Measurements from ENCODE around the gene BMPR1A. TPM values are rescaled to one million over a fixed set of nuclear protein-coding genes. Genes with fewer than 3 reads are reported as not detected.

BMPR1A gene
- total RNA-seq, 1 experiment from 2014 or later = 104 TPM

DNA sequence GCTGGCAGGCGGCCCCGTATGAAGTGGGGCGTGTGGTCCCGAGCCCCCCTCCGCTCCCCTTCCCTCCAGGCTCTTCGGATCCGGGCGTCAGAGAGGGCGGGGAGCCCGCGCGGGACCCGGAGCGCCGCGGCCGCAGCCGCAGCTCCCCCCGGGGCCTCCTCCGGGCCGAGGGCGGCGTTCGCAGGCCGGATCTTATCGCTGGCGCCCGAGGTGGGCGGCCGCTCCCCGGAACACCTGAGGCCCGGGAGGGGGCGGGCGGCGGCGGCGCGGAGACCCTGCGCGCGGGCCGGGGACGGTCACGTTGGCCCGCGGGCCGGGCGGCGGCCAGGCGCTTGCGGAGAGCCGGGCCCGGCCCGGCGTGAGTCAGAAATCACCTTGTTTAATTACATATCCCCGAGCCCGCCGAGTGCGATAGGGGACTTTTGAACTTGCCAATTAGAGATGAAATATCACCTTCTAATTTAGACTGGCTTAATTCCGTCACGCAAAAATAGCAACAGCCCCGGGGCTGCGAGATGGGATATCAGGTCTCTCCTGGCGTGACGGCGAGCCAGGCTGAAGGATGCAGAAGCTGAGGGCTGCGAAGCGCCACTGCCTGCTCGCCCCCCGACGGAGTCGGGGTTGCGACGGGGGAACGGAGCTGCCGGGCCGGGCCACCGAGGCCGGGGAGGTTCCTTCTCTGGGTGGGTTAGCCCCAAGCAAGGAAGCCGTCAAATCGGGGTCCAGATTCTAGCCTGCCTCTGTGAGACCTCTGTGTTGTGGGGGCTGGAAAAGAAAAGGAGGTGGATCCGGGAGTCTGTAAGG is 44.7 kb upstream of the BMPR1A start (continued):
- TF ChIP-seq, protein P1, sequence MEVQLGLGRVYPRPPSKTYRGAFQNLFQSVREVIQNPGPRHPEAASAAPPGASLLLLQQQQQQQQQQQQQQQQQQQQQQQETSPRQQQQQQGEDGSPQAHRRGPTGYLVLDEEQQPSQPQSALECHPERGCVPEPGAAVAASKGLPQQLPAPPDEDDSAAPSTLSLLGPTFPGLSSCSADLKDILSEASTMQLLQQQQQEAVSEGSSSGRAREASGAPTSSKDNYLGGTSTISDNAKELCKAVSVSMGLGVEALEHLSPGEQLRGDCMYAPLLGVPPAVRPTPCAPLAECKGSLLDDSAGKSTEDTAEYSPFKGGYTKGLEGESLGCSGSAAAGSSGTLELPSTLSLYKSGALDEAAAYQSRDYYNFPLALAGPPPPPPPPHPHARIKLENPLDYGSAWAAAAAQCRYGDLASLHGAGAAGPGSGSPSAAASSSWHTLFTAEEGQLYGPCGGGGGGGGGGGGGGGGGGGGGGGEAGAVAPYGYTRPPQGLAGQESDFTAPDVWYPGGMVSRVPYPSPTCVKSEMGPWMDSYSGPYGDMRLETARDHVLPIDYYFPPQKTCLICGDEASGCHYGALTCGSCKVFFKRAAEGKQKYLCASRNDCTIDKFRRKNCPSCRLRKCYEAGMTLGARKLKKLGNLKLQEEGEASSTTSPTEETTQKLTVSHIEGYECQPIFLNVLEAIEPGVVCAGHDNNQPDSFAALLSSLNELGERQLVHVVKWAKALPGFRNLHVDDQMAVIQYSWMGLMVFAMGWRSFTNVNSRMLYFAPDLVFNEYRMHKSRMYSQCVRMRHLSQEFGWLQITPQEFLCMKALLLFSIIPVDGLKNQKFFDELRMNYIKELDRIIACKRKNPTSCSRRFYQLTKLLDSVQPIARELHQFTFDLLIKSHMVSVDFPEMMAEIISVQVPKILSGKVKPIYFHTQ (CRISPR knock-in tag; IDR thresholded peaks at IDR 0.05) = no peak
- TF ChIP-seq JUN (CRISPR knock-in tag; IDR thresholded peaks at IDR 0.05) = no peak
- TF ChIP-seq TP53 (CRISPR knock-in tag; IDR thresholded peaks at IDR 0.05) = no peak
- TF ChIP-seq, protein P2, sequence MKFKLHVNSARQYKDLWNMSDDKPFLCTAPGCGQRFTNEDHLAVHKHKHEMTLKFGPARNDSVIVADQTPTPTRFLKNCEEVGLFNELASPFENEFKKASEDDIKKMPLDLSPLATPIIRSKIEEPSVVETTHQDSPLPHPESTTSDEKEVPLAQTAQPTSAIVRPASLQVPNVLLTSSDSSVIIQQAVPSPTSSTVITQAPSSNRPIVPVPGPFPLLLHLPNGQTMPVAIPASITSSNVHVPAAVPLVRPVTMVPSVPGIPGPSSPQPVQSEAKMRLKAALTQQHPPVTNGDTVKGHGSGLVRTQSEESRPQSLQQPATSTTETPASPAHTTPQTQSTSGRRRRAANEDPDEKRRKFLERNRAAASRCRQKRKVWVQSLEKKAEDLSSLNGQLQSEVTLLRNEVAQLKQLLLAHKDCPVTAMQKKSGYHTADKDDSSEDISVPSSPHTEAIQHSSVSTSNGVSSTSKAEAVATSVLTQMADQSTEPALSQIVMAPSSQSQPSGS (CRISPR knock-in tag; IDR thresholded peaks at IDR 0.05; ENCODE audit: borderline replicate concordance, low read depth) = no peak
- TF ChIP-seq, protein P3, sequence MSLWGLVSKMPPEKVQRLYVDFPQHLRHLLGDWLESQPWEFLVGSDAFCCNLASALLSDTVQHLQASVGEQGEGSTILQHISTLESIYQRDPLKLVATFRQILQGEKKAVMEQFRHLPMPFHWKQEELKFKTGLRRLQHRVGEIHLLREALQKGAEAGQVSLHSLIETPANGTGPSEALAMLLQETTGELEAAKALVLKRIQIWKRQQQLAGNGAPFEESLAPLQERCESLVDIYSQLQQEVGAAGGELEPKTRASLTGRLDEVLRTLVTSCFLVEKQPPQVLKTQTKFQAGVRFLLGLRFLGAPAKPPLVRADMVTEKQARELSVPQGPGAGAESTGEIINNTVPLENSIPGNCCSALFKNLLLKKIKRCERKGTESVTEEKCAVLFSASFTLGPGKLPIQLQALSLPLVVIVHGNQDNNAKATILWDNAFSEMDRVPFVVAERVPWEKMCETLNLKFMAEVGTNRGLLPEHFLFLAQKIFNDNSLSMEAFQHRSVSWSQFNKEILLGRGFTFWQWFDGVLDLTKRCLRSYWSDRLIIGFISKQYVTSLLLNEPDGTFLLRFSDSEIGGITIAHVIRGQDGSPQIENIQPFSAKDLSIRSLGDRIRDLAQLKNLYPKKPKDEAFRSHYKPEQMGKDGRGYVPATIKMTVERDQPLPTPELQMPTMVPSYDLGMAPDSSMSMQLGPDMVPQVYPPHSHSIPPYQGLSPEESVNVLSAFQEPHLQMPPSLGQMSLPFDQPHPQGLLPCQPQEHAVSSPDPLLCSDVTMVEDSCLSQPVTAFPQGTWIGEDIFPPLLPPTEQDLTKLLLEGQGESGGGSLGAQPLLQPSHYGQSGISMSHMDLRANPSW (CRISPR knock-in tag; conservative IDR thresholded peaks at IDR 0.05; ENCODE audit: low read depth) = no peak
- no peak for TF ChIP-seq OVOL2 (CRISPR knock-in tag; IDR thresholded peaks at IDR 0.05; ENCODE audit: borderline replicate concordance)
- TF ChIP-seq PRRX2 (CRISPR knock-in tag; IDR thresholded peaks at IDR 0.05) = no peak

DNA sequence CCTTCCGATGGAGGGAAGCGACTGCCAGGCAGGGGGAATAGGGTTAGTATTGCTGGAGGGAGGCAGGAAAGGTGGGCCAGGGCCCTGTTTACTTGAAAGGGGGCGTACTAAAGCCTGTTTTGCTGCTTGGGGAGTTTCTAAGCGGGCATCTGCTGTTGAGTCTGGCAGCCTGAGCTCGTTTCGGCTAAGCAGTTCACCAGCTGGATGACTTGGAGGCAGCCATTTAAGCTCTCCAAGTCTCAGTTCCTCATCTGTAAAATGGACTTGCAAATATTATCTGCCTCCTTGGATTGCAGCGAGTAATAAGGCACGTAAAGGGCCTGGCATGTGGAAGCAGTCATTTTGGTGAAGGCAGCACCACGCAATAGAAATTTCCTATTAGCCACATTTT is 44.1 kb upstream of the BMPR1A start:
- Mint-ChIP-seq H3K9me3 (no peaks in the 10 kb centered on the region), H3K4me3 (peak overlapping the region; percentile 66), H3K4me1 (peaks cover 51% of the 10 kb centered on the region), H3K36me3 (no peaks in the 10 kb centered on the region), H3K27ac (peak overlapping the region; percentile 80), H3K27me3 (ENCODE audit: low read depth) (peaks cover 4% of the 10 kb centered on the region; the same call in 1 of the 2 replicates)
- ATAC-seq = peak; percentile 6; the same call in 1 of the 2 replicates
- no peak for DNase-seq (ENCODE audit: low spot score)
- CTCF ChIA-PET = interaction anchor here (0.5 to 2.3 kb wide), 8 partner anchors 22 to 254 kb away, joined by 3 to 14 read pairs (median 4); partner anchors contain the start of gene BMPR1A
- TF ChIP-seq SOX15 (CRISPR knock-in tag; IDR thresholded peaks at IDR 0.05) = no peak
- peak; percentile 72; the same call in 1 of the 2 replicates for TF ChIP-seq GTF2I (CRISPR knock-in tag; conservative IDR thresholded peaks at IDR 0.05)
- POLR2A ChIA-PET = interaction anchor here (0.6 to 1.4 kb wide), 3 partner anchors 40 to 246 kb away, joined by 3 to 7 read pairs (median 5); partner anchors contain the start of genes BMPR1A and SNCG

DNA sequence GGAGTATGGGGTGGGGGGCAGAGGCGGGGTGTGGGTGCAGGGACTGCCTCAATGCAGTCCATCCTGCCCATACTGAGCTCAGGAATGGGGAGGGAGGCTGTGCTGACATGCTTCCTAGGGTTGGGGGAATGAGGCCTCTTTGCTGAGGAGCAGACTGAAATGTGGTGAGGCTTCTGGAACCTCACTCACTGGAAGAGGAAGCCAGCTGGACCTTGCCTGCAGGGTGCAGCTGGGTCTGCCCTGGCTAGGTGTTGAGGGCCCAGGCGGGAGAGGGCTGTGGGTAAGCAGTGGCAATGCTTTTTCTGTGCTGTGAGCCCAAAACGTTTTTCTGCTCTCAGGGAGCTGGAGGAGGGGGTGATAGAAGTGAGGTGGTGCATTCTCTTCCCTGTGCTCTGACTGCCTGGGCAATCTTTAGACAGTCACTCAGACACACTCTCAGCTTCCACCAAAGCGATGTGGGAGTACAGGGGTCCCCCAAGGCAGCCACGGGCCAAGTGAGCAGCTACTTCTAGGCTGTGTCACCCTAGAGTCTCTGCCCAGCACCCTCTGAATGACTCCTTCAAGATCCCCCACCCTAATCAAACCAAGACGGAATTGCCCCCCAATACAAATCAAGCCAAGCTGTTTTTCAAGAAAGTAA is 41.1 kb upstream of the BMPR1A start:
- Mint-ChIP-seq H3K4me1 (peaks cover 39% of the 10 kb centered on the region), H3K4me3 (no peak overlapping the region), H3K9me3 (no peaks in the 10 kb centered on the region), H3K27ac (no peak overlapping the region), H3K36me3 (no peaks in the 10 kb centered on the region), H3K27me3 (ENCODE audit: low read depth) (peaks cover 6% of the 10 kb centered on the region)
- ChIA-PET POLR2A (interaction anchor here (0.6 to 1.0 kb wide), 2 partner anchors 37 to 225 kb away, joined by 3 read pairs; no protein-coding TSS in a partner anchor), CTCF (interaction anchor here (0.7 to 1.3 kb wide), 3 partner anchors 18 to 184 kb away, joined by 3 to 5 read pairs (median 4); no protein-coding TSS in a partner anchor)
- ATAC-seq (no peak), DNase-seq (ENCODE audit: low spot score) (no peak)
- TF ChIP-seq, protein P4, sequence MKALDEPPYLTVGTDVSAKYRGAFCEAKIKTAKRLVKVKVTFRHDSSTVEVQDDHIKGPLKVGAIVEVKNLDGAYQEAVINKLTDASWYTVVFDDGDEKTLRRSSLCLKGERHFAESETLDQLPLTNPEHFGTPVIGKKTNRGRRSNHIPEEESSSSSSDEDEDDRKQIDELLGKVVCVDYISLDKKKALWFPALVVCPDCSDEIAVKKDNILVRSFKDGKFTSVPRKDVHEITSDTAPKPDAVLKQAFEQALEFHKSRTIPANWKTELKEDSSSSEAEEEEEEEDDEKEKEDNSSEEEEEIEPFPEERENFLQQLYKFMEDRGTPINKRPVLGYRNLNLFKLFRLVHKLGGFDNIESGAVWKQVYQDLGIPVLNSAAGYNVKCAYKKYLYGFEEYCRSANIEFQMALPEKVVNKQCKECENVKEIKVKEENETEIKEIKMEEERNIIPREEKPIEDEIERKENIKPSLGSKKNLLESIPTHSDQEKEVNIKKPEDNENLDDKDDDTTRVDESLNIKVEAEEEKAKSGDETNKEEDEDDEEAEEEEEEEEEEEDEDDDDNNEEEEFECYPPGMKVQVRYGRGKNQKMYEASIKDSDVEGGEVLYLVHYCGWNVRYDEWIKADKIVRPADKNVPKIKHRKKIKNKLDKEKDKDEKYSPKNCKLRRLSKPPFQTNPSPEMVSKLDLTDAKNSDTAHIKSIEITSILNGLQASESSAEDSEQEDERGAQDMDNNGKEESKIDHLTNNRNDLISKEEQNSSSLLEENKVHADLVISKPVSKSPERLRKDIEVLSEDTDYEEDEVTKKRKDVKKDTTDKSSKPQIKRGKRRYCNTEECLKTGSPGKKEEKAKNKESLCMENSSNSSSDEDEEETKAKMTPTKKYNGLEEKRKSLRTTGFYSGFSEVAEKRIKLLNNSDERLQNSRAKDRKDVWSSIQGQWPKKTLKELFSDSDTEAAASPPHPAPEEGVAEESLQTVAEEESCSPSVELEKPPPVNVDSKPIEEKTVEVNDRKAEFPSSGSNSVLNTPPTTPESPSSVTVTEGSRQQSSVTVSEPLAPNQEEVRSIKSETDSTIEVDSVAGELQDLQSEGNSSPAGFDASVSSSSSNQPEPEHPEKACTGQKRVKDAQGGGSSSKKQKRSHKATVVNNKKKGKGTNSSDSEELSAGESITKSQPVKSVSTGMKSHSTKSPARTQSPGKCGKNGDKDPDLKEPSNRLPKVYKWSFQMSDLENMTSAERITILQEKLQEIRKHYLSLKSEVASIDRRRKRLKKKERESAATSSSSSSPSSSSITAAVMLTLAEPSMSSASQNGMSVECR (CRISPR knock-in tag; IDR thresholded peaks at IDR 0.05; ENCODE audit: borderline replicate concordance) = no peak
- TF ChIP-seq OVOL2 (CRISPR knock-in tag; IDR thresholded peaks at IDR 0.05; ENCODE audit: borderline replicate concordance) = no peak
- TF ChIP-seq, protein P5, sequence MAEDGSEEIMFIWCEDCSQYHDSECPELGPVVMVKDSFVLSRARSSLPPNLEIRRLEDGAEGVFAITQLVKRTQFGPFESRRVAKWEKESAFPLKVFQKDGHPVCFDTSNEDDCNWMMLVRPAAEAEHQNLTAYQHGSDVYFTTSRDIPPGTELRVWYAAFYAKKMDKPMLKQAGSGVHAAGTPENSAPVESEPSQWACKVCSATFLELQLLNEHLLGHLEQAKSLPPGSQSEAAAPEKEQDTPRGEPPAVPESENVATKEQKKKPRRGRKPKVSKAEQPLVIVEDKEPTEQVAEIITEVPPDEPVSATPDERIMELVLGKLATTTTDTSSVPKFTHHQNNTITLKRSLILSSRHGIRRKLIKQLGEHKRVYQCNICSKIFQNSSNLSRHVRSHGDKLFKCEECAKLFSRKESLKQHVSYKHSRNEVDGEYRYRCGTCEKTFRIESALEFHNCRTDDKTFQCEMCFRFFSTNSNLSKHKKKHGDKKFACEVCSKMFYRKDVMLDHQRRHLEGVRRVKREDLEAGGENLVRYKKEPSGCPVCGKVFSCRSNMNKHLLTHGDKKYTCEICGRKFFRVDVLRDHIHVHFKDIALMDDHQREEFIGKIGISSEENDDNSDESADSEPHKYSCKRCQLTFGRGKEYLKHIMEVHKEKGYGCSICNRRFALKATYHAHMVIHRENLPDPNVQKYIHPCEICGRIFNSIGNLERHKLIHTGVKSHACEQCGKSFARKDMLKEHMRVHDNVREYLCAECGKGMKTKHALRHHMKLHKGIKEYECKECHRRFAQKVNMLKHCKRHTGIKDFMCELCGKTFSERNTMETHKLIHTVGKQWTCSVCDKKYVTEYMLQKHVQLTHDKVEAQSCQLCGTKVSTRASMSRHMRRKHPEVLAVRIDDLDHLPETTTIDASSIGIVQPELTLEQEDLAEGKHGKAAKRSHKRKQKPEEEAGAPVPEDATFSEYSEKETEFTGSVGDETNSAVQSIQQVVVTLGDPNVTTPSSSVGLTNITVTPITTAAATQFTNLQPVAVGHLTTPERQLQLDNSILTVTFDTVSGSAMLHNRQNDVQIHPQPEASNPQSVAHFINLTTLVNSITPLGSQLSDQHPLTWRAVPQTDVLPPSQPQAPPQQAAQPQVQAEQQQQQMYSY (CRISPR knock-in tag; IDR thresholded peaks at IDR 0.05) = peak; percentile 27; the same call in 1 of the 2 replicates
